Sigmoid colon (tissue), 7 donors: ENCODE data around the gene ATP4B. TPM values are rescaled to one million over a fixed set of nuclear protein-coding genes. Genes with fewer than 3 reads are reported as not detected.

Experiments
- DNase-seq: peaks from one replicate; pipeline ENCODE4 v3.0.0-alpha.2; 2019
- H3K27ac ChIP-seq, 4 donors: fragments of 200-600 bp; sonication (generic); one replicate each; pipeline ENCODE4 v1.5.1; 2016 to 2019; ENCODE audit warnings: mild to moderate bottlenecking in 1 of 4
- H3K27me3 ChIP-seq, 3 donors: fragments of 200-600 bp; sonication (generic); one replicate each; pipeline ENCODE4 v1.5.1; 2019; ENCODE audit warnings: mild to moderate bottlenecking in 1 of 3
- H3K36me3 ChIP-seq, 4 donors: fragments of 200-600 bp; sonication (generic); one replicate each; pipeline ENCODE4 v1.5.1; 2016 to 2019
- H3K4me1 ChIP-seq, 4 donors: fragments of 200-600 bp; sonication (generic); one replicate each; pipeline ENCODE4 v1.5.1; 2017 to 2019
- H3K4me3 ChIP-seq, 4 donors: fragments of 200-600 bp; sonication (generic); one replicate each; pipeline ENCODE4 v1.5.1; 2017 to 2019; ENCODE audit warnings: mild to moderate bottlenecking in 2 of 4, moderate library complexity in 1 of 4
- H3K9me3 ChIP-seq, 4 donors: fragments of 200-600 bp in 3 of 4; sonication (generic) in 3 of 4; one replicate each; pipeline versions ENCODE4 v1.5.1 to v1.6.1; 2013 to 2019
- EP300 ChIP-seq, 4 donors: sonication (generic); formaldehyde crosslinking; IDR thresholded peaks; one replicate each; pipeline ENCODE4 v1.6.1; 2017; ENCODE audit warnings: antibody characterized with exemption in 4 of 4
- POLR2A ChIP-seq, 2 donors: fragments of 450-650 bp; IDR thresholded peaks; one replicate each; pipeline ENCODE4 v1.6.1; 2016; ENCODE audit warnings: antibody characterized with exemption in 2 of 2, mild to moderate bottlenecking in 2 of 2, moderate library complexity in 2 of 2
- POLR2AphosphoS5 ChIP-seq, 4 donors: sonication (generic); formaldehyde crosslinking; IDR thresholded peaks; one replicate each; pipeline ENCODE4 v1.6.1; 2017; ENCODE audit warnings: antibody characterized with exemption in 4 of 4
- WGBS, 2 donors: extraction: QIAGEN DNeasy Blood & Tissue Kit; methylation state at CpG; one replicate each; pipeline ENCODE4 v1.1.7; 2013; 5-methylcytosine and 5-hydroxymethylcytosine counted together
- intact Hi-C: fragments of 100-400 bp; cut with DNase I; formaldehyde crosslinking; loops from one replicate; pipeline ENCODE4 v1.15.1; 2023
- polyA plus RNA-seq, 3 donors: library from polyadenylated mRNA; stranded (reverse); fragments of 200-250 nt; gene quantifications; one replicate each; pipeline ENCODE4 v1.2.3, GENCODE V29; 2013
- total RNA-seq, 4 donors: library from RNA; depleted of rRNA; stranded (reverse); fragments of >200 nt; gene quantifications; one replicate each; pipeline ENCODE4 v1.1.0, GENCODE V29; 2016
- TF ChIP-seq, protein P1 (sequence below), 4 experiments: fragments of 450-650 bp in 3 of 4; fragments of 200-600 bp in 1 of 4; IDR thresholded peaks; one replicate each; pipeline ENCODE4 v1.5.1; 2016 to 2019; ENCODE audit warnings: antibody characterized with exemption in 4 of 4, mild to moderate bottlenecking in 3 of 4, moderate library complexity in 2 of 4
- donor health status: healthy with polysubstance abuse.
- donor health status: Bipolar disorder and iron deficiency.
- donor health status: healthy.

Gene ATP4B
- total and polyA plus RNA-seq, 7 donors = not detected

DNA sequence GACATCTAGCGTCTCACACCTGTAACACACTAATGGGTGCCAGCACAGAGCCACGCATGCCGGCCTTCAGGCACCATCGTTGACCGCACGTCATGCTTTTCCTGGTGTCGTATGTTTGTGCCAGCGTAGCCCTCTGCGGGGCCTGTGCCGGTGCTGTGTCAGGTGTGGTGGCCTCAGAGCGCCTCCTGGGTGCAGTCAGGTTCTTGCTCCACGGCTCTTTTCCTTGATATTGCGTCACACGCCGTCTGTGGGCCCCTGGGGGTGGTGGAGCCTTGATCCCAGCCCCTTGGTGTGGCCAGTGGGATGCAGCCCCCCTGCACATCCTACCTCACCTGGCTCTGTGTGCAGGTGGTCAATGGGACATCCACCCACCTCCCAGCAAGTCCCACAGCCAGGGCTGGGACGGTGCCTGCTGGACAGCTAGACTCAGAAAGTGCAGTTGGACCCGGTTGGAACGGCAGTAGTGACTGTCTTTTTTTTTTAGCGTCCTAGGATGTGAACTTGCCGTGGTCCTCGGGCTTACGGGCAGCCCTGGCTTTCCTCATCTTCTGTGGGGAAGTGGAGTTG, 48.9 kb downstream of the ATP4B start:
- Histone ChIP-seq H3K4me3 (no peak overlapping the region), H3K27me3 (no peaks in the 10 kb centered on the region), H3K4me1 (no peaks in the 10 kb centered on the region), H3K9me3 (no peaks in the 10 kb centered on the region), H3K27ac (no peak overlapping the region), H3K36me3 (peaks cover 0 to 12% (median 2%) of the 10 kb centered on the region in 4 donors)
- no peak for TF ChIP-seq POLR2AphosphoS5 (IDR thresholded peaks at IDR 0.05)
- no peak for TF ChIP-seq EP300 (IDR thresholded peaks at IDR 0.05)
- TF ChIP-seq POLR2A (IDR thresholded peaks at IDR 0.05) = no peak
- TF ChIP-seq, protein P1, sequence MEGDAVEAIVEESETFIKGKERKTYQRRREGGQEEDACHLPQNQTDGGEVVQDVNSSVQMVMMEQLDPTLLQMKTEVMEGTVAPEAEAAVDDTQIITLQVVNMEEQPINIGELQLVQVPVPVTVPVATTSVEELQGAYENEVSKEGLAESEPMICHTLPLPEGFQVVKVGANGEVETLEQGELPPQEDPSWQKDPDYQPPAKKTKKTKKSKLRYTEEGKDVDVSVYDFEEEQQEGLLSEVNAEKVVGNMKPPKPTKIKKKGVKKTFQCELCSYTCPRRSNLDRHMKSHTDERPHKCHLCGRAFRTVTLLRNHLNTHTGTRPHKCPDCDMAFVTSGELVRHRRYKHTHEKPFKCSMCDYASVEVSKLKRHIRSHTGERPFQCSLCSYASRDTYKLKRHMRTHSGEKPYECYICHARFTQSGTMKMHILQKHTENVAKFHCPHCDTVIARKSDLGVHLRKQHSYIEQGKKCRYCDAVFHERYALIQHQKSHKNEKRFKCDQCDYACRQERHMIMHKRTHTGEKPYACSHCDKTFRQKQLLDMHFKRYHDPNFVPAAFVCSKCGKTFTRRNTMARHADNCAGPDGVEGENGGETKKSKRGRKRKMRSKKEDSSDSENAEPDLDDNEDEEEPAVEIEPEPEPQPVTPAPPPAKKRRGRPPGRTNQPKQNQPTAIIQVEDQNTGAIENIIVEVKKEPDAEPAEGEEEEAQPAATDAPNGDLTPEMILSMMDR (IDR thresholded peaks at IDR 0.05) = no peak
- WGBS, 2 donors = 93 to 94% methylated on average over 22 of the region's 22 CpGs
- DNase-seq = no peak
- intact Hi-C loops = no loop called here

DNA sequence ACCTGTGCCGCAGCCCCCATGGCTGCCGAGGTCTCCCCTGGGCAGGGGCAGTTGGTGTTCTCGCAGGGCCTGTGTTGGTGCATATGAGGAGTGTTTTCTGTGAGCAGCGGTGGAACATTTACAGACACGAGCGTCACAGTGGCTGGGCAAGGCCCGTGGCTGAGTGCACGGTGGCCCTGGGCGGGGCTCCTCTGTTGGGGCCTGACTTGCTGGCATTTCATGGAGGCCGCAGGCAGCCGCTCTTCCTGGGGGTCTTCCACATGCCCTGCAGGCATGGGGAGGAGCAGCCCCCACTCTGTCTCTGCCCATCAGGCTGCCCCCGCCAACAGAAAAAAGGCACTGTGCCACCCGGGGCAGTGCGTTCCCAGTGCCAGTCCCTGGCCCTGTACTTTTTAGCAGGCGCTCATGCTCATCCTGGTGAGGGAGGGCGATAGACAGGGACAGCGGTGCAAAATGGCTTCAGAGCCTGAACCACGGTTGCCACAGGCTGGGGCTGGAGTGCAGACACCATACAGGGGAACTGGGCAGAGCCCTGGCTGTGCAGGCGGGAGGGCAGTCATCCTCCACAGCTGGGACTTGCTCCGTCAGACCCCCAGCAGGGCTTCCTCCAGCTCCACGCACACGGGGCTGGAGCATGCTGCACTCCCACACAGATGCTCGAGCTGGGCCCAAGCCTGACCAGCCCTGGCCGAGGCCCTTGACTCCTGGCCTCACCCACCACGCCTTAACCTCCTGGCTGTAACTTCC, 49.9 kb downstream of the ATP4B start:
- Histone ChIP-seq H3K27me3 (no peaks in the 10 kb centered on the region), H3K4me1 (no peaks in the 10 kb centered on the region), H3K36me3 (peaks cover 0 to 12% (median 2%) of the 10 kb centered on the region in 4 donors), H3K27ac (no peak overlapping the region), H3K9me3 (no peaks in the 10 kb centered on the region), H3K4me3 (no peak overlapping the region)
- DNase-seq = no peak
- no peak for TF ChIP-seq EP300 (IDR thresholded peaks at IDR 0.05)
- TF ChIP-seq POLR2AphosphoS5 (IDR thresholded peaks at IDR 0.05) = no peak
- TF ChIP-seq, protein P1 (IDR thresholded peaks at IDR 0.05) = no peak
- no peak for TF ChIP-seq POLR2A (IDR thresholded peaks at IDR 0.05)
- intact Hi-C loops = no loop called here
- WGBS, 2 donors = 85 to 87% methylated on average over 25 of the region's 25 CpGs

DNA sequence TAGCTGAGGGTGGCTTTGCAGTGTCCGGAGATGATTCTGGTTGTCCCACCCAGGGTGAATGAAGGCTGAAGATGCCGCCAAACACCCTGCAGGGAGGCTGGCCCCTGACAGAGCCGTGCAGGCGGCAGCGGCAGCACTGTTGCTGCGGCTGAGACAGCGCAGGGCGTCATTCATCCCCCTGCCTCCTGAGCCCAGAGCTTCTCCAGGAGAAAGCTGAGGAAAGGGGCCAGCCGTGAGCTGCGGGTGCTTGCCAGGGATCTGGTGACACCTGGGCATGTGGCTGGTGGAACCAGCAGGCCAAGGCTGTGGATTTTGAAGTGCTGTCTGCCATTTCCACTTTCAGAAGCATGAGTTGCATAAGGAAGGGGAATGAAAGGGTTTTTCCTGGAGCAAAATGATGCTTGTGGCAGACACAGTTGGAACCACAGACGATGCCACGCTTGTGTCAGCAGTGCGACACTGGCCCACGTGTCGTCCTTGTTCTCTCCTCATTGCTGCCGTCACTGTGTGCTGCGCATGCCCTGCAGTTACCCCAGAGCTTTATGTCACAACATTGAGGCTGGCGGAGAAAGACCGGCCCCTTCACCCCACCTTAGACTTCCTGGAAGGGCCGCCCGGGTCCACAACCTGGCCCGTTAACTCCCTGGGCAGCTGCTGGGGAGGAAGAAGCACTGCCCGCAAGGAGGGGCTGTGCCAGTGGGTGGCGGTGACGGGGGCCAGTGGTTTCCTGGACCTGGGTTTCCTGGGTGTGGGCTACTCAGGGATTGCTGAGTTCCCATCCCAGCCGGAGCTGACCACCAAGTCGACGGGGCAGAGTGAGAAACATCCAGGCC, 50.7 kb downstream of the ATP4B start:
- Histone ChIP-seq H3K9me3 (no peaks in the 10 kb centered on the region), H3K27me3 (no peaks in the 10 kb centered on the region), H3K27ac (no peak overlapping the region), H3K4me3 (no peak overlapping the region), H3K4me1 (no peaks in the 10 kb centered on the region), H3K36me3 (peaks cover 0 to 12% (median 2%) of the 10 kb centered on the region in 4 donors)
- no peak for DNase-seq
- TF ChIP-seq POLR2A (IDR thresholded peaks at IDR 0.05) (no peak), POLR2AphosphoS5 (IDR thresholded peaks at IDR 0.05) (no peak), EP300 (IDR thresholded peaks at IDR 0.05) (no peak)
- TF ChIP-seq, protein P1 (IDR thresholded peaks at IDR 0.05) = no peak
- intact Hi-C loops = no loop called here
- 87 to 92% methylated on average over 28 of the region's 28 CpGs for WGBS, 2 donors

DNA sequence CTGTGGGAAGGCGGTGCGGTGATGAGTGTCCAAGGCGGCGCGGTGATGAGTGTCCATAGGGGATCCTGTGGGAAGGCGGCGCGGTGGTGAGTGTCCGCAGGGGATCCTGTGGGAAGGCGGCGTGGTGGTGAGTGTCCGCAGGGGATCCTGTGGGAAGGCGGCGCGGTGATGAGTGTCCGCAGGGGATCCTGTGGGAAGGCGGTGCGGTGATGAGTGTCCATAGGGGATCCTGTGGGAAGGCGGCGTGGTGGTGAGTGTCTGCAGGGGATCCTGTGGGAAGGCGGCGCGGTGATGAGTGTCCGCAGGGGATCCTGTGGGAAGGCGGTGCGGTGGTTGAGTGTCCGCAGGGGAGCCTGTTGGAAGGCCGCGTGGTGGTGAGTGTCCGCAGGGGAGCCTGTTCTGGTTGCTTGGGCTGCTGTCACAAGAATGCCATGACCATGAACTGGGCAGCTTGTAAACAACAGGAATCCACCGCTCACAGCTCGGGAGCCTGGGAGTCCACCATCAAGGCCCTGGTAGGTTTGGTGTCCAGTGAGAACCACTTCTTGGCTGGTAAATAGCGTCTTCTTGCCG, 52.0 kb downstream of the ATP4B start:
- intact Hi-C loops = no loop called here
- TF ChIP-seq POLR2AphosphoS5 (IDR thresholded peaks at IDR 0.05) = no peak
- no peak for TF ChIP-seq POLR2A (IDR thresholded peaks at IDR 0.05)
- TF ChIP-seq, protein P1 (IDR thresholded peaks at IDR 0.05) = no peak
- TF ChIP-seq EP300 (IDR thresholded peaks at IDR 0.05) = no peak
- H3K4me3 ChIP-seq = no peak overlapping the region
- H3K27me3 ChIP-seq = no peaks in the 10 kb centered on the region
- no peaks in the 10 kb centered on the region for H3K9me3 ChIP-seq
- no peaks in the 10 kb centered on the region for H3K4me1 ChIP-seq
- no peak for DNase-seq
- H3K36me3 ChIP-seq = peaks cover 0 to 6% (median 0%) of the 10 kb centered on the region in 4 donors
- no peak overlapping the region for H3K27ac ChIP-seq
- WGBS, 2 donors = 96 to 98% methylated on average over 34 of the region's 34 CpGs
